Stimulated activated CD8-positive, alpha-beta memory T cell treated with anti-CD3 and anti-CD28 coated beads, Interleukin-15, amount 100 ng/mL, for 48 hours (primary cell): ENCODE data around the gene FNDC10.

Experiments
- DNase-seq, 2 donors: peaks; one replicate each; pipeline ENCODE4 v3.0.0-alpha.2; 2020; ENCODE audit warnings: low read depth in 2 of 2

Gene FNDC10

DNA sequence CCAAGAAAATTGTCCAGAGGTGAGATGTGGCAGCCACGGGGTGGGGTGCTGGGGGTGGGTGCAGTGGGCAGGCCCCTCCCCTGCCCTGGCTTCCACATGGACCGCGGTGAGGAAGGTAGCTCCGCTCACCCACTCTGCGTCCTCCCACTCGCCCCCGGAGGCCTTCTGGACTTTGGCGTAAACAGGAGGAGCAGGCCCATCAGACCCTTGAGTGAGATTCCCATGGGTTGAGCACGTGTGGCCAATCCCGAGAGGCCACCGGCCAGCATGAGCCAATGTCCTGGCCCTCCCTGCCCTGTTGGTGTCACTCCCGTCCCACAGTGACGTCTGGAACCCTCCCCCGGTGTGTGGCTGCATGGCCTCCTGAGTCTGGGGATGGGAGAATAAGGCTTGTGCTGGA lies 51.3 kb downstream of the FNDC10 start:
- DNase-seq, result no peak
